Germinal center (tissue), 1 donor: ENCODE results near the gene IGIP.

Experiments used
- DNase-seq: peaks from one replicate; pipeline ENCODE4 v3.0.0; 2012; ENCODE audit warnings: mixed read lengths, low spot score

The IGIP gene

GRCh38 chr5:140125637-140126036 is at the start of gene IGIP:
Gene IGIP (plus strand): TSS chr5:140125937. CDS start chr5:140128477, 2,540 bp downstream.
- no peak for DNase-seq

- DNase-seq, result no peak
Observed at GRCh38 chr5:140076142-140076541, 49.6 kb upstream of the IGIP start.

- no peak for DNase-seq
Observed at GRCh38 chr5:140076788-140077187, 48.9 kb upstream of the IGIP start.

GRCh38 chr5:140083120-140083519 is 42.6 kb upstream of the IGIP start:
- DNase-seq, result no peak

- DNase-seq, result no peak
Observed at GRCh38 chr5:140083650-140084049, 42.1 kb upstream of the IGIP start.

- no peak for DNase-seq
Observed at GRCh38 chr5:140084541-140084940, 41.2 kb upstream of the IGIP start.

GRCh38 chr5:140090251-140090650 is 35.5 kb upstream of the IGIP start:
- no peak for DNase-seq

GRCh38 chr5:140093179-140093578 is 32.6 kb upstream of the IGIP start:
- no peak for DNase-seq

- DNase-seq, result no peak
Observed at GRCh38 chr5:140093866-140094265, 31.9 kb upstream of the IGIP start.

GRCh38 chr5:140094889-140095288 is 30.8 kb upstream of the IGIP start:
- no peak for DNase-seq

- DNase-seq, result no peak
Observed at GRCh38 chr5:140101179-140101578, 24.6 kb upstream of the IGIP start.

GRCh38 chr5:140103154-140103553 is 22.6 kb upstream of the IGIP start:
- no peak for DNase-seq

GRCh38 chr5:140104100-140104499 is 21.6 kb upstream of the IGIP start:
- DNase-seq, result no peak

- no peak for DNase-seq
Observed at GRCh38 chr5:140106101-140106500, 19.6 kb upstream of the IGIP start.

- no peak for DNase-seq
Observed at GRCh38 chr5:140106805-140107311, 18.9 kb upstream of the IGIP start.

GRCh38 chr5:140107312-140108092 is 18.2 kb upstream of the IGIP start:
- DNase-seq, result peak; percentile 94

- DNase-seq, result no peak
Observed at GRCh38 chr5:140108093-140109017, 17.4 kb upstream of the IGIP start.

GRCh38 chr5:140109018-140109758 is 16.5 kb upstream of the IGIP start:
- DNase-seq, result no peak

- no peak for DNase-seq
Observed at GRCh38 chr5:140109759-140110645, 15.7 kb upstream of the IGIP start.

- no peak for DNase-seq
Observed at GRCh38 chr5:140110646-140110957, 15.1 kb upstream of the IGIP start.
